ENCODE measurements around the gene SCN4B. TPM values are rescaled to one million over a fixed set of nuclear protein-coding genes. Genes with fewer than 3 reads are reported as not detected.

SCN4B gene
- total RNA-seq: not detected in 2 replicates

GRCh38 chr11:118152552-118153471 is at the start of gene SCN4B:
SCN4B (minus strand) TSS chr11:118152823; CDS start chr11:118152673, 150 bp downstream.

GRCh38 chr11:118175993-118176777 is 23.6 kb upstream of the SCN4B start, which contains the start of gene SCN2B:
SCN2B (minus strand) TSS chr11:118176639; CDS start chr11:118176431, 208 bp downstream.

GRCh38 chr11:118086913-118087768 is 65.5 kb downstream of the SCN4B start, which contains the start of gene SMIM35:
SMIM35 (minus strand) TSS chr11:118086963; CDS start chr11:118086757, 206 bp downstream.

Other genes with a start within 250 kb of the SCN4B start
- not detected in 2 replicates for gene TMPRSS13, start 223.4 kb downstream of the SCN4B start, total RNA-seq
- gene IL10RA, start 166.4 kb downstream of the SCN4B start, total RNA-seq: not detected in 2 replicates
- gene TMPRSS4, start 75.7 kb downstream of the SCN4B start, total RNA-seq: not detected in 2 replicates
- gene SMIM35, start 65.9 kb downstream of the SCN4B start, total RNA-seq: not detected in 2 replicates
- gene SCN2B, start 23.8 kb upstream of the SCN4B start, total RNA-seq: 0.09 TPM in 1 of 2 replicates, not detected in the other
- not detected in 2 replicates for gene JAML, start 72.2 kb upstream of the SCN4B start, total RNA-seq
- gene MPZL3, start 99.5 kb upstream of the SCN4B start, total RNA-seq: 0.17 and 0.82 TPM in 2 replicates
- gene MPZL2, start 111.5 kb upstream of the SCN4B start, total RNA-seq: not detected in 2 replicates
- not detected in 2 replicates for gene CD3E, start 151.9 kb upstream of the SCN4B start, total RNA-seq
- not detected in 2 replicates for gene CD3D, start 189.9 kb upstream of the SCN4B start, total RNA-seq
- gene CD3G, start 191.5 kb upstream of the SCN4B start, total RNA-seq: not detected in 2 replicates
- gene UBE4A, start 206.8 kb upstream of the SCN4B start, total RNA-seq: 29.8 and 30.5 TPM in 2 replicates
- 46.9 and 55.3 TPM in 2 replicates for gene ATP5MG, start 248.8 kb upstream of the SCN4B start, total RNA-seq

Data from pericardium fibroblast (primary cell).